Body of pancreas (tissue), 4 donors: ENCODE results near the gene SNRNP48. TPM values are rescaled to one million over a fixed set of nuclear protein-coding genes. Genes with fewer than 3 reads are reported as not detected.

Source experiments
- ATAC-seq: fragments of 150-250 bp; one replicate; pipeline ENCODE4 v1.9.1; 2016
- DNase-seq, 4 donors: peaks; one replicate each; pipeline ENCODE4 v3.0.0-alpha.2; 2019
- H3K27ac ChIP-seq, 4 donors: fragments of 200-600 bp; sonication (generic); 1 replicate in 3 of 4; 2 replicates in 1 of 4; pipeline versions ENCODE4 v1.5.1 to v1.6.1; 2016 to 2019; ENCODE audit warnings: mild to moderate bottlenecking in 1 of 4, mixed read lengths in 1 of 4, moderate library complexity in 1 of 4
- H3K27me3 ChIP-seq, 2 donors: fragments of 200-600 bp; sonication (generic); one replicate each; pipeline ENCODE4 v1.6.0; 2016; ENCODE audit warnings: mild to moderate bottlenecking in 1 of 2
- H3K36me3 ChIP-seq, 2 donors: fragments of 200-600 bp; sonication (generic); replicated peaks in 1 of 2; 2 replicates each; pipeline ENCODE4 v1.5.1; 2016; ENCODE audit warnings: low read depth in 2 of 2; ENCODE audit not compliant: insufficient read depth in 1 of 2
- H3K4me1 ChIP-seq: fragments of 200-600 bp; sonication (generic); one replicate; pipeline ENCODE4 v1.6.0; 2016
- H3K4me3 ChIP-seq, 2 donors: fragments of 200-600 bp; sonication (generic); 1 replicate in 1 of 2; 2 replicates in 1 of 2; pipeline ENCODE4 v1.5.1; 2016 to 2019
- H3K9me3 ChIP-seq, 3 donors: fragments of 200-600 bp; sonication (generic); 1 replicate in 2 of 3; 2 replicates in 1 of 3; pipeline ENCODE4 v1.5.1; 2016
- POLR2A ChIP-seq, 3 donors: fragments of 450-650 bp; IDR thresholded peaks; one replicate each; pipeline ENCODE4 v1.6.1; 2016; ENCODE audit warnings: antibody characterized with exemption in 3 of 3, mild to moderate bottlenecking in 2 of 3
- WGBS, 2 donors: methylation state at CpG; one replicate each; pipeline ENCODE4 v1.1.5; 2017; 5-methylcytosine and 5-hydroxymethylcytosine counted together
- intact Hi-C: fragments of 100-400 bp; cut with DNase I; formaldehyde crosslinking; loops from one replicate; pipeline ENCODE4 v1.15.1; 2023
- total RNA-seq, 2 donors: library from RNA; depleted of rRNA; stranded (reverse); fragments of >200 nt; gene quantifications; one replicate each; pipeline ENCODE4 v1.1.0, GENCODE V29; 2016
- TF ChIP-seq, protein P1 (sequence below), 7 experiments: fragments of 450-650 bp in 4 of 7; fragments of 200-600 bp in 3 of 7; sonication (generic) in 3 of 7; IDR thresholded peaks; one replicate each; pipeline ENCODE4 v1.5.1; 2016 to 2019; ENCODE audit warnings: antibody characterized with exemption in 7 of 7

The SNRNP48 gene
- total RNA-seq, 2 donors from 2014 or later, result 8.6 to 18.7 TPM

- DNase-seq (no peak), ATAC-seq (no peak)
- H3K9me3 ChIP-seq, result no peaks in the 10 kb centered on the region
- 72 to 77% methylated on average over 3 of the region's 3 CpGs for WGBS, 2 donors
- no peak for TF ChIP-seq POLR2A (IDR thresholded peaks at IDR 0.05)
- TF ChIP-seq, protein P1, sequence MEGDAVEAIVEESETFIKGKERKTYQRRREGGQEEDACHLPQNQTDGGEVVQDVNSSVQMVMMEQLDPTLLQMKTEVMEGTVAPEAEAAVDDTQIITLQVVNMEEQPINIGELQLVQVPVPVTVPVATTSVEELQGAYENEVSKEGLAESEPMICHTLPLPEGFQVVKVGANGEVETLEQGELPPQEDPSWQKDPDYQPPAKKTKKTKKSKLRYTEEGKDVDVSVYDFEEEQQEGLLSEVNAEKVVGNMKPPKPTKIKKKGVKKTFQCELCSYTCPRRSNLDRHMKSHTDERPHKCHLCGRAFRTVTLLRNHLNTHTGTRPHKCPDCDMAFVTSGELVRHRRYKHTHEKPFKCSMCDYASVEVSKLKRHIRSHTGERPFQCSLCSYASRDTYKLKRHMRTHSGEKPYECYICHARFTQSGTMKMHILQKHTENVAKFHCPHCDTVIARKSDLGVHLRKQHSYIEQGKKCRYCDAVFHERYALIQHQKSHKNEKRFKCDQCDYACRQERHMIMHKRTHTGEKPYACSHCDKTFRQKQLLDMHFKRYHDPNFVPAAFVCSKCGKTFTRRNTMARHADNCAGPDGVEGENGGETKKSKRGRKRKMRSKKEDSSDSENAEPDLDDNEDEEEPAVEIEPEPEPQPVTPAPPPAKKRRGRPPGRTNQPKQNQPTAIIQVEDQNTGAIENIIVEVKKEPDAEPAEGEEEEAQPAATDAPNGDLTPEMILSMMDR (IDR thresholded peaks at IDR 0.05), result no peak
- H3K27ac ChIP-seq, result no peak overlapping the region
- H3K36me3 ChIP-seq, result peaks cover 55 to 64% of the 10 kb centered on the region in 2 donors
- intact Hi-C loops, result no loop called here
- H3K27me3 ChIP-seq, result no peaks in the 10 kb centered on the region
- H3K4me3 ChIP-seq, result no peak overlapping the region
- peaks cover under 1% of the 10 kb centered on the region for H3K4me1 ChIP-seq
These were observed 22.0 kb upstream of the SNRNP48 start for GRCh38 chr6:7568021-7568420.

DNA sequence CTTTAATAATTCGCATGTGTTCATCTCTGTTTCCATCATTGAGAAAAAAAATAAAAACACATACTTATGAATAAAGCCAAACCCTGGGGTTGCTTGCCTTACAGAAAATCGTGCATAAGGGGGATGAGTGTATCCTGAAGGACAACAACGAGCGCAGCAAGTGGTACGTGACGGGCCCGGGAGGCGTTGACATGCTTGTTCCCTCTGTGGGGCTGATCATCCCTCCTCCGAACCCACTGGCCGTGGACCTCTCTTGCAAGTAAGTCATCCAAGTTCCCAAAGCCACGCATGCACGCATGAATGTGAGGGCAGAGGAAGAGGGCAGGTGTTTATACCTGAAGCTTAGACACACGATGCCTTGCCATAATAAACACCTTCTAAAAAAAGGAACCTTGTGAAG lies 20.9 kb upstream of the SNRNP48 start:
- H3K9me3 ChIP-seq, result no peaks in the 10 kb centered on the region
- 92 to 93% methylated on average over 13 of the region's 13 CpGs for WGBS, 2 donors
- ATAC-seq (no peak), DNase-seq (no peak)
- no peak overlapping the region for H3K4me3 ChIP-seq
- H3K4me1 ChIP-seq, result no peaks in the 10 kb centered on the region
- TF ChIP-seq, protein P1 (IDR thresholded peaks at IDR 0.05), result no peak
- no peak for TF ChIP-seq POLR2A (IDR thresholded peaks at IDR 0.05)
- H3K36me3 ChIP-seq, result peaks cover 57 to 64% of the 10 kb centered on the region in 2 donors
- no peaks in the 10 kb centered on the region for H3K27me3 ChIP-seq
- H3K27ac ChIP-seq, result no peak overlapping the region
- intact Hi-C loops, result no loop called here

- H3K27me3 ChIP-seq, result no peaks in the 10 kb centered on the region
- intact Hi-C loops, result loop anchor here (10.0 kb wide), 2 partner anchors 158 to 268 kb away; no protein-coding TSS in a partner anchor
- H3K4me1 ChIP-seq, result no peaks in the 10 kb centered on the region
- H3K36me3 ChIP-seq, result peaks cover 49 to 70% of the 10 kb centered on the region in 2 donors
- no peak overlapping the region for H3K4me3 ChIP-seq
- no peak overlapping the region for H3K27ac ChIP-seq
- no peak for TF ChIP-seq POLR2A (IDR thresholded peaks at IDR 0.05)
- TF ChIP-seq, protein P1 (IDR thresholded peaks at IDR 0.05), result no peak
- no peaks in the 10 kb centered on the region for H3K9me3 ChIP-seq
- ATAC-seq, result no peak
- DNase-seq, result no peak
- WGBS, 2 donors, result 86 to 87% methylated on average over 9 of the region's 9 CpGs
These were observed 17.6 kb upstream of the SNRNP48 start for GRCh38 chr6:7572213-7572943.

DNA sequence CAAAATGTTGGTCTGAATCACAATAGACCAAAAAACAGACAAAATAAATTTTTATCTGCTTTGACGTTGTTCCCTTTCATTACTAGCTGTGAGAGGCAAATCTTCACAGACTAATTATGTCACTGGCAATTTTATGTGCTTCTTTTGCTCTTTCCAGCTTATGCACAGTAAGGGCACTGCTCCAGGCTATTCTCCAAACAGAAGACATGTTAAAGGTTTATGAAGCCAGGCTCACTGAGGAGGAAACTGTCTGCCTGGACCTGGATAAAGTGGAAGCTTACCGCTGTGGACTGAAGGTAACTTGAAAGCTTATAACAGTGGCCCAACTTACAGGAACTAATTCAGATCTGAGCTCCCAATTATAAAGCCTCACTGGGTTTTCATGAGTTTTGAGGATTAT lies 15.5 kb upstream of the SNRNP48 start:
- no peaks in the 10 kb centered on the region for H3K27me3 ChIP-seq
- H3K36me3 ChIP-seq, result peaks cover 28 to 61% of the 10 kb centered on the region in 2 donors
- 78 to 86% methylated on average over 2 of the region's 2 CpGs for WGBS, 2 donors
- ATAC-seq (no peak), DNase-seq (no peak)
- H3K9me3 ChIP-seq, result no peaks in the 10 kb centered on the region
- intact Hi-C loops, result loop anchor here (10.0 kb wide), 2 partner anchors 160 to 270 kb away; no protein-coding TSS in a partner anchor
- no peak for TF ChIP-seq POLR2A (IDR thresholded peaks at IDR 0.05)
- TF ChIP-seq, protein P1 (IDR thresholded peaks at IDR 0.05), result no peak
- H3K4me3 ChIP-seq, result no peak overlapping the region
- H3K4me1 ChIP-seq, result no peaks in the 10 kb centered on the region
- H3K27ac ChIP-seq, result no peak overlapping the region

- H3K4me1 ChIP-seq, result no peaks in the 10 kb centered on the region
- DNase-seq, result no peak
- H3K4me3 ChIP-seq, result no peak overlapping the region
- no peaks in the 10 kb centered on the region for H3K27me3 ChIP-seq
- H3K36me3 ChIP-seq, result peaks cover 16 to 55% of the 10 kb centered on the region in 2 donors
- ATAC-seq, result no peak
- intact Hi-C loops, result loop anchor here (10.0 kb wide), 2 partner anchors 164 to 274 kb away; no protein-coding TSS in a partner anchor
- H3K27ac ChIP-seq, result no peak overlapping the region
- 0% methylated on average over 2 of the region's 2 CpGs for WGBS, 2 donors
- H3K9me3 ChIP-seq, result no peaks in the 10 kb centered on the region
- no peak for TF ChIP-seq POLR2A (IDR thresholded peaks at IDR 0.05)
- TF ChIP-seq, protein P1 (IDR thresholded peaks at IDR 0.05), result no peak
These were observed 11.5 kb upstream of the SNRNP48 start for GRCh38 chr6:7578516-7578915.
